NCI-H1092 (cell line): ENCODE measurements around the gene GNPTAB.
"Not testable (repeated sequence)": the region's sequence is repeated elsewhere in the genome, so short reads cannot be mapped to it uniquely, and the experiment has no call there.

ENCODE experiments used
- DNase-seq: peaks from one replicate; lab custom pipeline; 2025; lab: John Stamatoyannopoulos, UW

Gene GNPTAB

GRCh38 chr12:101830367-101831325 is at the start of gene GNPTAB:
Gene GNPTAB, minus strand, starts transcription at chr12:101830959. Its CDS starts 284 bp downstream, at chr12:101830675.
- DNase-seq = peak; percentile 74

DNA sequence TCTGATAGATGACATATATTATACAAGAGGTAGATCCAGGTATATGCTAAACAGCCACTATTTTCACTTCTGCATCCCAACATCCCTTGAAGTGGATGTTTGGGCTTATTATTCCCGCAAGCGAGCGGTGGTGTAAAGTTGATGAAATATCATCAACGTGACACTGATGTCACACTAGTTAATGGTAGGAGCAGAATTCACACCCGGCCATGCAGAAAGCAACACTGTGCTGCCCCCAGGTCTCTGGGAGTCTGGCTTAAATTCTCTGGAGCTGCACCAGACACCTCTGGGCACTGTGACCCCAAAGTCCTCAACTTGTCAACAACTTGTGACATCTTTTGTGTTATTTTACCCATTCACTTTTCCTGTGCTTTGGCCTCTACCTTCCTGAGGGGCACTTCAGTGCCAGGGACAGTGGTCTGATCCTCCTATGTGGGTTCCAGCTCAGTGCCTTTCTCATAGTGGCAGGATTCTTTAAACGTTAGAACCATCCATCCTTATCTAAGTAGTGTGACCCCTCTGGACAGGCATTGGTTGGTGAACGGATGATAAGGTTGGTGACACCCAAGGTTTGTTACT is 47.6 kb upstream of the GNPTAB start:
- DNase-seq = no peak

GRCh38 chr12:101877806-101878242 is 47.1 kb upstream of the GNPTAB start:
- DNase-seq = no peak

DNA sequence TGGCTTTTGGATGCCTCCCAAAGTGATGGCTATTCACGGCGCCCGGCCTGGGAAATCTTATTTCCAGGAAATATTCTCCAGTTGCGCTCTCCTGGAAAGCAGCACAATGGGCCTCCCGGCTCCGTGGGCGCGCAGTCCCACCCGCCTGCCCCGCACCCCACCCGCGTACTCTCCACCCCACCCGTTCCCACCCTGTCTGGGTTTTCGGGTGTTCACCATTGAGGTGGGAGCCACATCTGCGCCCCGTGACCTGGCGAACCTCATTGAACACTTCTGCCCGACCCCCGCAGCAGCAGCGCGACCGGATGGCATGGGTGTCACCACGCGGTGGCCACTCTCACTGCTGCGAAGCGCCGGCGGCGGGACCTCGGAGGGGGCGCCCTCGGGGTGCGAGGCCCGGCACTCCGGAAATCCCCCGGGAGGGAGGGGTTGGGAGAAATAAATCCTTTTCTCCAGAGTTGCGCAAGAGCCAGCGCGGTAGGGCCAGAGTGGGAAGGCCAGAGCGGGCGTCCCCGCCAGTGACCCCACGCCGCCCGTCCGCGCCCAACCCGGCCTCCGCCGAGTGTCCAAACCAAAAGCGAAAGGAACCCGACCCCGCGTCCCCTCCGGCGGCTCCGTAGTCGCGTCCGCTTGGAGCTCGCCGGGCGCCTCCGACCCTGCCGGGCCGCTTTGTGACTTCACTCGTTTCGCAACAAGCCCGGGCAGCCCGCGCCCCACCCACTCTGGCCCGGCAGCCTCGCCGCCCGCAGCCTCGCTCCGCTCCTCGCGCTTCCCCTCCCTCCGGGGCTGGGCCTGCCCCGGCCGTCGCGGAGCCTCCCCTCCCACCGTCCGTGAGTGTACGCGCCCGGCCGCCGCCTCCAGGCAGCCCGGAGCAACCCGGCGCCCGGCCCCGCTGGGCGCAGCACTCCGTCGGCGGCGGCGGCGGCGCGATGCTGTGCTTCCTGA is 46.4 kb upstream of the GNPTAB start, which contains the start of gene DRAM1:
TSS of gene DRAM1 (plus strand) at position 720 of the 945 bp plus-strand sequence. CDS start at position 930, 210 bp downstream.
- DNase-seq = no peak

- no peak for DNase-seq
Measured at GRCh38 chr12:101876322-101876860, 45.6 kb upstream of the GNPTAB start.

DNA sequence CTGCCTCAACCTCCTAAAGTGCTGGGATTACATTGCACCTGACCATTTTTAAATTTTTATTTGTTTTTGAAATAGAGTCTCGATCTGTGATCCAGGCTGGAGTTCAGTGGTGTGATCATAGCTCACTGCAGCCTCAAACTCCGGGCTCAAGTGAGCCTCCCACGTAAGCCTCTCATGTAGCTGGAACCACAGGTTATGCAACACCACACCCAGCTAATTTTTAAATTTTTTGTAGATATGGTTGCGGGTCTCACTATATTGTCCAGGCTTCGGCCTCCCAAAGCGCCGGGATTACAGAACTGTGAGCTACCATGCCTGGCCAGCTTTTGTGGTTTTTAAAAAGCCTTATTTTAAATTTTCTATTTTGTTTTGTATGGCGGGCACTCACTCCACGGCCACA is 44.4 kb upstream of the GNPTAB start:
- no peak for DNase-seq

DNA sequence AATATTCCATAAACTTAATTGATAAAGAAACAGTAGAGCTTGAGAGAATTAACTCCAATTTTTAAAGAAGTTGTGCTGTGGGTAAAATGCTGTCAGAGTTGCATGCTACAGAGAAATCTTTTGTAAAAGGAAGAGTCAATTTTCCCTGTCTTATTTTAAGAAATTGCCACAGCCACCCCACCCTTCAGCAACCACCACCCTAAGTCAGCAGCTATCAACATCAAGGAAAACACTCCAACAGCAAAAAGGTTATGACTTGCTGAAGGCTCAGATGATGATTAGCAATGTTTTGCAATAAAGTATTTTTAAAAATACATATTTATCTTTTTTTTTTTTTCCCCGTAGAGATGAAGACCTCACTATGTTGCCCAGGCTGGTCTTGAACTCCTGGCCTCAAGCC is 40.2 kb upstream of the GNPTAB start:
- no peak for DNase-seq

DNA sequence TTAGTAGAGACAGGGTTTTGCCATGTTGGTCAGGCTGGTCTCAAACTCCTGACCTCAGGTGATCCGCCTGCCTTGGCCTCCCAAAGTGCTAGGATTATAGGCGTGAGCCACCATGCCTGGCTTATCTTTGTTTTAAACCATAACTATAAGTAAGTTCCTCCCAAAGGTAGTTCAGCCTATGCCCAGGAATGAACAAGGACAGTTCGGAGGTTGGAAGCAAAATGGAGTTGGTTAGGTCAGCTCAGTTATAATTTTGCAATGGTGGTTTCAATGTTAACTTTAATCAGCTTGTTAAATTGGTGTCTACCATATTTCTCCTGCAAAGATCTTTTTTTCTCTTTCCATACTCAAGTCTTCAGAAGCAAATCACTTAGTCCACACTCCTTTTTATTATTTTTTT is 36.9 kb upstream of the GNPTAB start:
- not testable (repeated sequence) for DNase-seq

- DNase-seq = no peak
Measured at GRCh38 chr12:101866615-101867373, 36.0 kb upstream of the GNPTAB start.

DNA sequence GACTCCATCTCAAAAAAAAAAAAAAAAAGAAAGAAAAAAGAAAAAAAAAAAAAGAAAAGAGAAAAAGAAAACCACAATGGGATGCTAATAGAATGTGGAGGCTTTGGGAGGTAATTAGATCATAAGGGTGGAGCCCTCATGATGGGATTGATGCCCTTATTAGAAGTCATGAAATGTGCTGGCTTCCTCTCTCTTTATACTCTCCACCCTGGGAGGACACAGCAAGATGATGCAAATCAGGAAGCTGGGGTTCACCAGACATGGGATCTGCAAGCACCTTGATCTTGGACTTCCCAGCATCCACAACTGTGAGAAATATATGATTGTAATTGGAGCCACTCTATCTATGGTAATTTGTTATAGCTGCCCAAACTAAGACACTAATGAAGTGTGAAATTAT is 33.2 kb upstream of the GNPTAB start:
- no peak for DNase-seq

GRCh38 chr12:101862245-101862644 is 31.5 kb upstream of the GNPTAB start:
- no peak for DNase-seq

- not testable (repeated sequence) for DNase-seq
Measured at GRCh38 chr12:101861688-101862087, 30.9 kb upstream of the GNPTAB start.

DNA sequence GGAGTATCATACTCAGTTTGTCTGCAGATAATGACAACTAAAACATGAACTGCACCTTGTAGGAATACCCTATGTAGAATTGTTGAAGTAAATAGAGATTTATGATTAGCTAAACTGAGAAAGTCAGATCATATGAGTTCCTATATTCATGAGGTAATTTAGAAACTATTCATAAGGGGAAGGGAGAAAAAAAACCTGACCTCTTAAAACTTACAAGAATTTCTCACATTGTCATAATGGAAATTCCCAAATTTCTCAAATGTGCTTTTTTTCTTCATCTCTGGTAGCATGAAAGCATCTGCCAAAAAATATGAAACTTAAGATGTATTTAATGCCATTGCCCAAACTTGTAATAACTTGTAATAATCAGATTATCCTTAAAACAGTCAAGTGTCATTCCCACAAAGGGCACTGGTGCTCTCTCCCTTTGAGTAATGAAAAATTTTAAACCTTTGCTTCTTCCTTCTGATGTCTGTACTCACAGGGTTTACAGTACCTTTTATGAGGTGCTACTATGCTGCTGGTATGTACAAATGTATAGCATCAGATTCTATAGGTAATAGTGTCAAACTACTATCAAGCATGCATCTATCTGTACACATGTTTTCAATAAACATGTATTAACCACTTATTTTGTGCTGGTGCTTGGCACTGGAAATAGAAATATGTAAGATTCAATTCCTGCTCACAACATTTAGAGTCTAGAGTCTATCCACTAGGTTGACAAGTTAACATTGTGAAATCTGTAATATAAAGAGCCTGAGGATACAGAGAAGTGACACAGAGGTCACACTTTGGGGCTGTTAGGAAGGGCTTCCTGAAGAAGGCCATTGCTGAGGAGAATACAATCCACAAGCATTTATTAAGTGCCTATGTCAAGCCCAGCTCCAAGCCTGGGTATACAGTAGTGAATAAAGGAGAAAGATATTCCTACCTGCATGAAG is 29.2 kb upstream of the GNPTAB start:
- DNase-seq = no peak

DNA sequence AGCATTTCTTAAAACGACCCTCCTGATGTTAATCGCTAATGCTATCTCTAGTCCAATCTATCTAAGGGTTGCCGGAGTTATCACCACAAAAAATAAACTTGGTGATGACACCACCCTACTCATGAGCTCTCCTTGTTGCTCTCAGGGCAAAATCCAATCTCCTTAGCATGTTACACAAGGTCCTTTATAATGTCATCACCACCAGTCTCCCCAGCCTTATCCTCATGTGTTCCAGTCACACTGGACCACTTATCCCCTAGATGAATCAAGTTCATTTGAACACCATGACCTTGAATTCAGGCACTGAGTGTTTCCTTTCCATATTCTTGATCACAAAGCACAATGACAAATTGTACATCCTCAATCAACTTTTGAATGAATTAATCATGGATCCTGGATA is 27.6 kb upstream of the GNPTAB start:
- DNase-seq = no peak

DNA sequence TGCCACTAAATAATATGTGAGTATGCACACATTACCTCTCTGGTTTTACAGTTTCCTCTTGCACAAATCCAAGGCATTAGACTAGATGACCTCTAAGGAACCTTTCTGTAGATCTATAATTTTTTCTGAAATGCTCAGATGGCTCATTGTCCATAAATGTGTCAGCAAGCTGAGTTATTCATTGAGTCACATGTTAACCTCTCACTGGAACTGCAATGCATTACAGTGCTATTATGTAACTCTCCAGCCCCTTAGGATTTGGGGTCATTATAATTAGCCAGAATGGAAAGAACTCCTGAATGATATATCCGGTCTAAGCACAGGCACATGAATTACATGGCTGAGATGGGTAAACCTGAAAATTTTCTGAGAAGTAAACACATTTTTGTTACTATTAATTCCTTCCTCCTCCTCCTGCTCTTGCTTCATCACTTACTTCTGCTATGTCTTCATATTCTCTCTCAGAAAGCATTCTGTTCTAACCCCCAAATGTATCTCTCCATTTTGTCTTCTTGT is 26.3 kb upstream of the GNPTAB start:
- DNase-seq = no peak

DNA sequence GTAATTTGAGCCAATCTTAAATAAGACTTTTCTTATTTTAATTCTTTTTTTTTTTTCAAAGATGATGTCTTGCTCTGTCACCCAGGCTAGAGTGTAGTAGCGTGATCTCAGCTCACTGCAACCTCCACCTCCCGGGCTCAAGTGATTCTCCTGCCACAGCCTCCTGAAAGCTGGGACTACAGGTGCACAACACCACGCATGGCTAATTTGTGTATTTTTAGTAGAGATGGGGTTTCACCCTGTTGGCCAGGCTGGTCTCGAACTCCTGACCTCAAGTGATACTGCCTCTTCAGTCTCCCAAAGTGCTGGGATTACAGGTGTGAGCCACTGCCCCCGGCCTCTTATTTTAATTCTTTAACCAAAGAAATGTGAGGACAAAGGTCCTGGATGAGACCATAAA is 25.9 kb upstream of the GNPTAB start:
- not testable (repeated sequence) for DNase-seq

DNA sequence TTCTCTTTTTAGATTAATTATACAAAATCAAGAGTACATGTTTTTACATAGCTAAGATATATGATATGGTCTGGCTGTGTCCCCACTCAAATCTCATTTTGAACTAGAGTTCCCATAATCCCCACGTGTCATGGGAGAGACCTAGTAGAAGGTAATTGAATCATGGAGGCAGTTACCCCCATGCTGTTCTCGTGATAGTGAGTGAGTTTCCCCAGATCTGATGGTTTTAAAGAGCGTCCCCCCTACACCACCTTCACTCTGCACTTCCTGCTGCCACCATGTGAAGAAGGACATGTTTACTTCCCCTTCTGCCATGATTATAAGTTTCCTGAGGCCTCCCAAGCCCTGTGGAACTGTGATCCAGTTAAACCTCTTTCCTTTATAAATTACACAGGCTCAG is 25.2 kb upstream of the GNPTAB start:
- no peak for DNase-seq

GRCh38 chr12:101855364-101855884 is 24.7 kb upstream of the GNPTAB start:
- no peak for DNase-seq

DNA sequence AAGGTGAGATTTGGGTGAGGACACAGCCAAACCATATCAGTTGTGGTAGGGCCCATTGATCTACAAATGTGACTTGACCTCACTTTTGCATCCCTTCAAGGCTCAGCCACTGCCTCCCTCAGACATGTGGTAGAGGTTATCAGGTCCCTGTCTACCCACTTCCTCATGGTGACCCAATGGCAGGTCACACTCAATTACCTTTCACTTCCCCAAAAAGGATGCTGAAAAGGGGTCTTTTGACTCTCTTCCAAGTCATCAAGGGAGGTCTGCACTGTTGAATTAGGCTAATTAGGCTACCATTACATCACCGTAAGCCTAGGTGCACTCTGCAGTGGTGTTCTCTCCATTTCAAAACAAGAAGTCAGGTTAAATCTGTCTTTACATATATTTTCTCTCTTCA is 24.0 kb upstream of the GNPTAB start:
- no peak for DNase-seq
